GM21825 (cell line): ENCODE results near the gene PRKCB.
A peak's percentile ranks its signal among the peaks of the same experiment; 100 is the strongest.

Experiments
- ATAC-seq: cut with Tn5 transposase; IDR thresholded peaks from one replicate; pipeline ENCODE4 v1.9.1; 2021; ENCODE audit warnings: mild to moderate bottlenecking, moderate library complexity; ENCODE audit not compliant: unreplicated experiment

The PRKCB gene

DNA sequence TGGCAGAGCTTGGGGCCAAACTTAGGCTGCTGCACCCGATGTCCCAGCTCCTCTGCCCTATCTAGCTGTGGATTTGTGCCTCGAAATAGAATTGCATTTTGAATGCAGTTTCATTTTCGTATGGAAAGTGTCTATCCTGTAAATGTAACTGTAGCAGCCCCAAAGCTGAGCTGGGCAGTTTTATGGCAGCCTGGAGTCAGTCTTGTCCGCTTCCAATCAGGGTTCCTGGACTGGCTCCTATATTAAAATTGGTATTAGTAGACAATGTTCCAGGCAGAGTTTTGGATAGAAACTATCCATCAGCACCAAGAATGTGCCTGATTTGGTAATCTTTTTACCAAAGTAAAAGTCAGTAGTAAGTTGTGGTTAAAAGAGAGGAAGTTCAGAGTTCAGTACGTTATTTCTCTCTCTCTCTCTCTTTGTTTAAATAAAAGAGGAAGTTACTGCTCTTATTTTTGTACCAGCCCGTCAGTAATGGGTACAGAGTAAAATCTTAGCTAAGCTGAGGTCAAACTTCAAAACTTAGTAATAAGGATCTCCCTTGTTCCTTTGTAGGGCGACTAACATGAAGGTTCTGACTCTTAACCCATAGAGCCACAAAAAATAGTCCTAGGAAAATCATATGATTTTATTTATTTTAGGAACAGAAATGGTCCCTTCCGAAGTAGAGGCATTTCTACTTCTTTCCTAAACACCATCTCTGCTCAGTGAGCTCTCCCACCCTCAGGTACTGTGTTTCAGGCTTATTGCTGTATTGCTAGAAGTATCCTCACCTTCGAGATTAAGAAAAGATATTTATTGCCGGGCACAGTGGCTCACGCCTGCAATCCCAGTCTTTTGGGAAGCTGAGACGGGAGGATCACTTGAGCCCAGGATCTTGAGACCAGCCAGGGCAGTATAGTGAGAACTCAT is 28.0 kb downstream of the PRKCB start:
- peak; percentile 65 for ATAC-seq

DNA sequence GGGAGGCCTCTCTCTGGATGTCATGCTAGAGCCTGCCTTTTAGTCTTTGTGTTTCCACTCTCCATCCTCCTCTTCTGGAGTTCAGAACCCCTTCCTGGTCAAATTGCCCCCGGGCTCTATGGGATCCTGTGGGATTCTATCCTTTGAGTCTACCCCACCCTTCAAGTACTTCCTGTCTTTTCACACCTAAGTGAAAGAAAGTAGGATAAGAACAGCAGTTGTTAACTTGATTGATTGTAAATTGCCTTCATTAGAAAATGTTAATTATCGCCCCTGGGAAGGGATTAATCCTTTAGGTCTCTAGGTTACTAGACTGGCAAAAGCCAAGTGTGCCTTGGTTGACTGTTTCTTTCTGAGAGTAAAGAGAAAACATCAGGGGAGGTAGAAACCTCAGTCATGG is 30.1 kb downstream of the PRKCB start:
- ATAC-seq, result no peak

DNA sequence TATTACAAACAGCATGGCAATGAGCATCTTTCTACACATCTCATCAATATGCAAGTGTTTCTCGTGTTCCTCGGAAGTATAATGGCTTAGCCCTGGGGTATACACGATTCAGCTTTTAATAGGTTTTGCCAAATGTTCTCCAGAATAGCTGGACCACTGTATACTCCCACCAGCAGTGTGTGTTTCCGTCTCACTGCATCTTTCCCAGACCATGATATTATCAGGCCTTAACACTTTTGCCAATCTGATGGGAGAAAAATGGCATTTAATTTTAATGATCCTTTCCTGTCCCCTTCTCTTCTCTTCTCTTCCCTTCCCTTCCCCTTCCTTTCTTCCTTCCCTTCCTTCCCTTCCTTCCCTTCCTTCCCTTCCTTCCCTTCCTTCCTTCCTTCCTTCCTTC is 30.8 kb downstream of the PRKCB start:
- no peak for ATAC-seq

DNA sequence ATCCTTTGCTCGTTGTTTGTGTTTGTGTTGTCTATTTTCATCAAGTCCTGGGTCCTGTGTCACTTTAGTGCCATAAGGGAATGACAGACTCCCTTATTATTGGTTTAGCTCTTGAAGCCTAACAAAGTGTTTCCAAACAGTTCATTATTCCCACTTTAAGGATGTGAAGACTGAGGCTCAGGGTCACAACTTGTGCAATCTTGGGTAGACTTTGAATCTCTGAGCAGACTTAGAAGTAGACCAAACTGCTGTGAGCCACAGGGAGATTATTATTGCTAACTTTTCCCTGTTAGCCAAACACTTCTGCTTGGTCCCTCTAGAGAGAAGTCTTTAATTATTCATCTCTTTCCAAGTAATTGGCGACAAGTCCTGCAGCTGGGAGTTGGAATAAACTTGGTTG is 31.8 kb downstream of the PRKCB start:
- no peak for ATAC-seq

DNA sequence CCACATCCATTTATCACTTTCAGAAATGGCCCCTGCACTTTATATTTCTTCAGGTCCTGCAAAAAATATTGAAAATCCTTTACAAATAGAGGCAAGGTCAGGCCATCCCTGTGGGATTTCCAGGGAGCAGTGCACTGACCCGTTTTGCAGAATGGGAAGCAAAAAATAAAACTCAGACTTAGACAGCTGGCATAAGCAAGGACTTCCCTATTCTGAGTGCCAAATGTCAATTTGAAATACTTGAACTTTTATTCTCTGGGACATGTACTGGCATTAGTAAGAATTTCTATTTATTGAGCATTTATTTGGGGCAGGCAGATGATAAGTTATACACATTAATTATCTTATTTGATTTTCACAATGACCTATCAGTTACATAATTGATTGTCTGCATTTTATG is 32.4 kb downstream of the PRKCB start:
- no peak for ATAC-seq

DNA sequence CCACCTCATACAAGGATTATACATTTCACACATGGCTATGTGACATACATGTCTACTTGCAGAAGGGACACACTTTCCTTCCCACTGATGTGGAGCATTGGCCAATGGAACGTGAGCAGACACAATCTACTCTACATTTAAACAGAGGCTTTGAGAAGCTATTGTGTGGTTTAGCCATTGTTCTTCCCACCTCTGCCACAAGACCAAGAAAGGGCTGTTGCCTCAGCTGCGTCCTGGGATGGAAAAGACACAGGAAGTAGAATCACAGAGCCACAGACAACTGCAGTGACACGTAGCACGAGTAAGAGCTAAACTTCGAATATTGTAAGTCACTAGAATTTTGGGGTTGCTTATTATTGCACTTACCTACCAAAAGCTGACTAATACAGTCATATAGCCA is 33.3 kb downstream of the PRKCB start:
- ATAC-seq, result no peak

DNA sequence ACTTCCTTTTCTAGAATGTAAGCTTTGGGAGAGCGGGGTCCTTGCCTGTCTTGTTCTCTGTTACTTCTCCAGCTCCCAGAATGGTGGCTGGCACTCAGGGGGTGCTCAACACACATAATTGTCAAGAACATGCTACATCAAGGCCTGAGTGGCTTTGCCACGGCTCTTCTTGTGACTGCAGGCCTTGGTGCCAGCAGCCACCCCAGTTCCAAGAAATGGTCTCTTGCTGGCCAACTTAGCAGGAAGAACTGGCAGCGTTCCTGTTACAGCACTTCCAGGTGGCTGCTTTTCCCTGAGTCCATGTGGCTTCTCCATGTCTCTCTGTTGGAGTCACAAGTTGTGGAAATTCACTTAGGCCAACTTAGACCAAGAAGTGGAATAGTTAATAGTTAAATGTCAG is 36.1 kb downstream of the PRKCB start:
- no peak for ATAC-seq

DNA sequence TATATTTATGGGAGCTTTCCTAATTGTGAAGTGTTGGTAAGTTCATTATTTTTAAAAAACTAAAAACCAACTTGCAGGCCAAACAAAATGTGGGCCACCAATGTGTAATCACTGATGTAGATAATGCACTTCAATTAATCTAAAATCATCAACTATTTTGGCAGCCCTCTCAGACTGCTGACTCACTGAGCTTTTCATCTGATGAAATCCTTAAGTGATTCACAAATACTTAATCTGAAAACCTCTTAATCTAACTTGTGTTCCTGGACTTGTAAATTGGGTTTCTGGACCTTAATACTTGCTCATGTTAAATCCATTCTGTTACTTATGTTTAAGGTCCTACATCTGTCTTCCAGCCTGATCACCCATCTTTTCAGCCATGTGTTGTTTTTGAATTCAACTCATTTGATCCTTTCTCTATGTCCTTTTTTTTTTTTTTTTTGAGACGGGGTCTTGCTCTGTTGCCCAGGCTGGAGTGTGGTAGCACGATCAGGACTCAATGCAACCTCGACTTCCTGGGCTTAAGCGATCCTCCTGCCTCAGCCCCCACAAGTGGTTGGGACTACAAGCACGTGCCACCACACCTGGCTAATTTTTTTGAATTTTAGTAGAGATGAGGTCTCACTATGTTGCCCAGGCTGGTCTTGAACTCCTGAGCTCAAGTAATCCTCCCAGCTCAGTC is 39.0 kb downstream of the PRKCB start:
- ATAC-seq, result no peak

DNA sequence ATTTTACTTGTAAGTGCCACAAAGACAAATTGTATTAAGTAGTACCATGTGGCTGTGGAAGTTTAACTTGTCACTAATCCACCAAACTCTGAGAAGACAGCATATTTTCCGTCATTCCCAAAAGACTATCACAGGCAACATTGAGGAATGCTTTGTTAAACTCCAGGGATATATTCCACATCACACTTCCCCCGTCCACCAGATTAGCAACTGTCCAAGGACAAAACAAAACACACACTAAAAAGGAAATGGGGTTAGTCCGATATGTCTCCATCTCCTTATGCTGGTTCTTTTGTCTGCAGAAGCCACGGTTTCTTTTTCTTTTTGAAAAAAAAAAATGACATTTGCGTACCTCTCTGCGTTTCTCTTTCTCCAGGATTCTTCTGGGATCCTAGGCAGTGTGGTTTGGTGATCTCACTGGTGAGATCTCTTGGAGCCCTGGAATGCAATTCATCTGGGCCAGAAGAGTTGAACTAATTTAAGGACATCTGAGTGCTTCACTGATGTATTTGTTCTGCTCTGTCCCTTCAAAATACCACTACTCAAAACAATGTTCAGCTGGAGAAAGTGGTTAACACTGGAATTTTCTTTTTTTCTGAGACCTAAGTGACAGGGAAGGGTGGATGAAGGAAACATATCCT is 40.6 kb downstream of the PRKCB start:
- ATAC-seq, result no peak

DNA sequence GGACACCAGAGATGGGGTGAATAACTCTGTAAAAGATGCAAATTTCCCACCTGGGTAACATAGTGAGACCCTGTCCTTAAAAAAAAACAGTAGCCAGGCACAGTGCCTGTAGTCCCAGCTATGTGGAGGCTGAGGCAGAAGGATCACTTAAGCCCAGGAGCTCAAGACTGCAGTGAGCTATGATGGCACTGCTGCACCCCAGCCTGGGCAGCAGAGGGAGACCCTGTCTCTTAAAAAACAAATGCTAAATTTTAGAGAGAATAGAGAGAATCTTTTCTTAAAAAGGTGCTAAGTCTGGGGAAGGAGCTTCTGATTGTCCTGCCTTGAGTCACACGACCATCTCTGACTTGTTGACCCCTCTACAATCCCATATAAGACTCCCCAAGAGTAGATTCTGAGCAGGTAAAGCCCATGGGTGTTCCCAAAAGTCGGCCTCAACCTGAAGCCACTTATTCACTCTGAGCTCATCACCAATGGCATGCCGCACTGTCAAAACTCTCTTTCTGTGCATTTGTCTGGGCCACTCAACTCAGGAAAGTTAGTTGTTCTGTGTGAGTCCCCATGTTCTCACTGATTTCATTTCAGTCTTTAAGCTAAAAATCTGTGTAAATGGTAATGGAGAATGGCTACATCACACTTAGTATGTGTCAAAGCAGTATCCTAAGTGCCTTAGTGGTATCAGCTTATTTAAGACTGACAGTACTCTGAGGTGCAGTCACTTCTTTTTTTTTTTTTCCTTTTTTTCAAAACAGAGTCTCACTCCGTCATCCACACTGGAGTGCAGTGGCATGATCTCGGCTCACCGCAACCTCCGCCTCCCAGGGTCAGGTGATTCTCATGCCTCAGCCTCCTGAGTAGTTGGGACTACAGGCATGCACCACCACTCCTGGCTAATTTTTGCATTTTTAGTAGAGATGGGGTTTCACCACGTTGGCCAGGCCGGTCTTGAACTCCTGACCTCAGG is 41.6 kb downstream of the PRKCB start:
- ATAC-seq, result no peak

DNA sequence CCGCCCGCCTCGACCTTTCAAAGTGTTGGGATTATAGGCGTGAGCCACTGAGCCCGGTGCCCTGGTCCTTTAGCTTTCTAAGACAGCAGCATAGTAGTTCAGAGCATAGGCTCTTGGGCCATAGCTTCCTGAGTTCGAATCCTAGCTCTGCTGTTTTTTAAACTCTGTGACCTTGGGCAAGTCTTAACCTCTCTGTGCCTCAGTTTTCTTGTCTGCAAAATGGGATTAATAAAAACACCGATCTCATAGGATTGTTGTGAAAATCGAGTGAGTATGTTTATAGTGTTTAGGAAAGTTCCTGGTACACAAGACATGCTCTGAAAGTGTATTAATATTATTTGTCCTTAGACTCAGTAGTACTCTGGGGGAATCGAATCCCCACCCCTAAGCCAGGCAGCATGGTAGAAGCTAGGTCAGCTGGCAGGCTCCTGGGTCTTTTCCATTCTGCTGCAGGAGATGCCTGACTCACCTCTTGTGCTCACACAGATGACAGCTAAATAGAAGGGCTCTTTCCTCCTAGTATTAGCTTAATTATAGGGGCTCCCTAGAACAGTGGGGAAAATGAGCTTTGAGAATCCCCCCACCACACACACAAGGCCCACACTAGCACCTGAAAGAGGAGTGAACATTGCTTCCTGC is 44.1 kb downstream of the PRKCB start:
- ATAC-seq, result no peak

DNA sequence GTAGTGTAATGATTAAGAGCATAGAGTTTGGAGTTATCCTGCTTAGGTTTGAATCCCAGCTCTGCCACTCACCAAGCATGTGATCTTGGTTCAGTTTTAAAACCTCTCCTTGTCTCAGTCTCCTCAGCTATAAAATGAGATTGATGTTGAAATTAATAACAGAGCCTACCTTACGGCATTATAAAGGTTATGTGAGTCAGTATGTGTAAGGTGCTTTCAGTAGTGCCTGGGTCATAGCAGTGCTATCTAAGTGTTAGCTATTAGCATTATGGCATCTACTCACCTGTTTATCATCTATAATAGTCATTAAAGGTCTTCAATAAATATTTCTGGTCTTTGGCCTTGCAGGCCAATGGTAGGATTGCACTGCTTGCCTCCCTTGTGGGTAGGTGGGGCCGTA is 53.4 kb downstream of the PRKCB start:
- ATAC-seq, result no peak

DNA sequence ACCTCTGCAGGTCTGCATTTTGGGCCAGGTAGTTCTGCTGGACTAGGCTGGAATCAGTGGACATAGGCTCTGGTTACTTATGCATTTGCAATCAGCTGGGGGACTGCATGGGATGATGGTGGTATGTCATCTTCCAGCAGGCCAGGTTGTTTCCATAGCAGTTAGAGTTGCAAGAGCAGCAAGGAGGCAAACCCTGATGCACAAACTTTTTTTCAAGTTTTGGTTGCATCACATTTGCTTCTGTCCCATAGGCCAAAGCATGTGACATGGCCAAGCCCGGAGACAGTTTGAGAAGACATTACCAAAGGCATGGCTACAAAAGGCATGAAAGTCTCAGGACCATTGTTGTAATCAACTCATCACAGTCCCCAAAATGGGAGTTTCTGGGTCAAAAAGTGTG is 58.2 kb downstream of the PRKCB start:
- no peak for ATAC-seq

DNA sequence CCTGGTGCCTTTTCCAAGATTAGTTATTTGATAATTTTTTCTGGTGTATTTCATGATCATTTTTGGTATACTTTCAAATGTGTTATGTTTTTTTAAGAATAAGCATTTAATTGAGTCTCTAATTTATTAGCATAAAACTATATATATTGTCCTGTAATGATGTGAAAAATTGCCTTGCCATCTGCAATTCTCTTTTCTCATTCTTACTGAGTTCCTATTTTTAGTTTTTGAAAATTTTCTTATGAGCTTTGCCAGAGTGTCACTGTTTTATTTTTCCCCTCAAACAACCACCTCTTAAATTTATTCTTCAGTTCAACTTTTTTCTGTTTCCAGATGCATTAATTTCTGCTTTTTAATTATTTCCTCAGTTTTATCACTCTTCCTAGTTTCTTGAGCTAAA is 59.3 kb downstream of the PRKCB start:
- ATAC-seq, result no peak

DNA sequence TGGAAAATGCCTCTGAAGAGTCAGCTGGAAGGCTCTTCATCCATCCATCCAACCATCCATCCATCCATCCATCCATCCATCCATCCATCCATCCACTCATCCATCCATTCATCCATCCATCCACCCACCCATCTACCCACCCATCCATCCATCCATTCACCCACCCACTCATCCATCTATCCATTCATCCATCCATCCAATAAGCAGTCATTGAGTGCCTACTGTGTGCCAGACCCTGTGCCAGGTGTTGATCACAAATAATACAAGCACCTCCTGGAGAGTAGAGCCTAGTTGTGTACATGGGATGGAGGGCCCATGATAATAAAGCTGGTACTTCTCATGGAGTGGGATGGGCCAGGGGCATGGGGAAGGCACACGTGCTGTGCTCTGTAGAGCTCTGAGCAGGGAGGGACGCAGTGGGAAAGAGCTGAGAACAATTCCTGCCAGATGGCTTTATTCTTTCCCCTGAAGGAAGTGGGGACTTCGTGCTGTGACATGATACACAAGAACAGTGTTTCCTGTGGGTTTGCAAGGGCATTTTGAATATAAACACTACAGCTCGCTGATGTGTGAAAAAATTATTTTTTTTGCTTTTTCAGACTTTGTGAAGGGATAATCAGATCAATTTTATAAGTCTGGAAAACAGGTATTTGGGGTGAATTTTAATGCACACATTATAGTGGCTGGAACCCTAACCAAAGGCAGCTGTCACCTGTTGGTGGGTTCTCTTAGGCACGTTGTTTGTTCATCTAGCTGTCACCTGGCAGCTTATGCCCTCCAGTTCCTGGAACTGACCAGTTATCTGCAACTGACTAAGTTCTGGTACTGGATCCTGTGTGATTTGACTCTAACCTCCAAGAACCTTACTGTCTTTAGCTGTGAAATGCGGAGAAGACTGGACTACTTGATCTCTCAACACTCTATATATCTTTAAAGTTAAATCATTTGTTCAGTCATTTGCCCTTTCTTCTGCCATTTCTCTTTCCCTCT is 61.3 kb downstream of the PRKCB start:
- ATAC-seq, result no peak

DNA sequence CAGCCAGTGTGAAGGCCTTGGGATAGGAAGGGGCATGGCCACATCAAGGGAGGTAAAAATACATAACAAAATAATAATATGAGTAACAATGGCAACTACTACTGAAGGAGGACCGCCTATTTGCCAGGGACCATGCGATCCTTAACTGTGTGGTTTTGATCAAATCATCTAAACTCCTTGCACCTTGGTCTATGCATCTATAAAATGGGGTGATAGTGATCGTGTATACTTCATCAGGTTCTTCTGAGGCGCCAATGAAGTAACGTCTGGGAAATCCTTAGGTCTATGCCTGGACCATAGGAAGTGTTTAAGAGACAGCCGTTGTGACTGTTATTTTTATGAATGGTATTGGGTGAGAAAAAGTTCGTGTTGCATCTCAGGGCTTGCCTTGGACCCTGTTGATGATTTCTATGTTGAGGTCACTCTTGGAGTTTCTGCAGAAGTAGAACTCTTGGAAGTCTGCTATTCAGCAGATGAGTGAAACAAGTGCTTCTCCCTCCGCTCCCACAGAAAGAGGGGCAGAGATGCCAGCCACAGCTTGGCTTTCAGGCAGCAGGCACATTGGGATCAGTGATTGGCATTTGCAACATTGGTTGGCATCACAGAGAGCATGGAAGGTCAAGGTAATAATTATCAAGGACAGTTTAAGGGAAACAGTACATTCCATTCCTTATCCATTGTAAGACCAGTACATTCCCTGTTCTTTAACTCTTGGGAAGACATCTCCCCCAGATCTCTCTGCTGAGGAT is 63.1 kb downstream of the PRKCB start:
- ATAC-seq, result no peak

DNA sequence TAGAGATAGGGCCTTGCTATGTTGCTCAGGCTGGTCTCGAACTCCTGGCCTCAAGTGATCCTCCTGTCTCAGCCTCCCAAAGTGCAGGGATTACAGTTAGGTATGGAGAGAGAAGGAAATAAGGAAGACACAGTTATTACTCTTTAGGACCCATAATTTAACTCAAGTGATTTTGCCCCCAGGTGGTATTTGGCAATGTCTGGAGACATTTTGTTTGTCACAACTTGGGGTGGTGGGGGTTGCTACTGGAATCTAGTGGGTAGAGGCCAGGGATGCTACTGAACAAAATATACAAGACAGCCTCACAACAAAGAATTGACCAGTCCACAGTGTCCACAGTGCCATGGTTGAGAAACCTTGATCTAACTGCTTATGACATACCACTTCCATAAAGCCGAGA is 64.1 kb downstream of the PRKCB start:
- ATAC-seq, result no peak

DNA sequence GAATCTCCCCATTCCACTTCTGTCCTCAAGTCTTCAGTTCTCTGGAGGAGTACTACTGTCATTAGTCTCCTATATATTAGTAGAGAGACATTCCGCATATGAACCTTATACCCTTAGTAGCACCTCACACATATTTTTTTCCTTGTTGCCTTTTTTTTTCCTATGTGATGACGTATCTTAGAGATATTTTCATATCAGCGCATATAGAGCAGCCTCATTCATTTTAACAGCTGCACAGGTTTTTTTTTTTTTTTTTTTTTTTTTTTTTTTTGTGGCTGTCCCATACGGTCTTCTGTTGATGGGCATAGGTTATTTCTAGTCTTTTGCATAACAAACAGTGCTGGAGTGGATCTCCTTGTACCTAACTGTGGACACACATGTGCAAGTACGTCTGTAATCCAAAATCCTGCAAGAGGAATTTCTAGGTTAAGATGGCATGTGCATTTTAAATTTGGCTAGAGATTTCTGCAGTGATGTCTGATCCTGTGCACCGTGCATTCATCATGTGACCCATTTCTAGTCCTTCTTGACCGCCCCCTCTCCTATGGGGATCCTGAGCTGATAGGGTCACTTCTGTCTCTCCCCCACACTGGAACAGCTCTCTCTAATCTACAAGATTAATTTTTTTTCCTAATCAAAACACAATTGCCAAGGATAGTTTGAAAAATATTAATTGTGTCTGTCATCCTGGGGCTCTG is 64.8 kb downstream of the PRKCB start:
- ATAC-seq, result no peak
